ENCODE measurements around the gene INAVA.

INAVA gene

DNA sequence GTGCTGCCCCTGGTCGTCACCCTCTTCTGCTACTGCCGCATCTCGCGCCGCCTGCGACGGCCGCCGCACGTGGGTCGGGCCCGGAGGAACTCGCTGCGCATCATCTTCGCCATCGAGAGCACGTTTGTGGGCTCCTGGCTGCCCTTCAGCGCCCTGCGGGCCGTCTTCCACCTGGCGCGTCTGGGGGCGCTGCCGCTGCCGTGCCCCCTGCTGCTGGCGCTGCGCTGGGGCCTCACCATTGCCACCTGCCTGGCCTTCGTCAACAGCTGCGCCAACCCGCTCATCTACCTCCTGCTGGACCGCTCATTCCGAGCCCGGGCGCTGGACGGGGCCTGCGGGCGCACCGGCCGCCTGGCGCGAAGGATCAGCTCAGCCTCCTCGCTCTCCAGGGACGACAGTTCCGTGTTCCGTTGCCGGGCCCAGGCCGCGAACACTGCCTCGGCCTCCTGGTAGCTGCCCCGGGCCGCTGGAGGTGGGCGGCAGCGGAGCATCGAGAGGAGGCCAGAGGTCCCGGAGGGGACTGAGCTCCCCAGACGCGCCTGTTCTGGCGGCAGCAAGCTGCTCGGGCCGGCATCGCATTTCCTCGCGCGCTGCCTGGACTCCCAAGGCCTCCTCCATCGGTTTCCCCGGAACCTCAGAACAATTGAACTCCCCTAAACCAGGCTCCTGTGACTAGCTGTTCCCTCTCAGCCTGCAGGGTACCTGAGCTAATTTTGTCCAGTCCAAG is 20.9 kb upstream of the INAVA start:
- H3K4me3 ChIP-seq (ENCODE audit: low read length), result no peak overlapping the region
- no peak overlapping the region for H3K4me2 ChIP-seq (ENCODE audit: low read length)
- no peaks in the 10 kb centered on the region; the same call in 1 of the 2 replicates for H4K20me1 ChIP-seq (ENCODE audit: insufficient read depth, low read length)
- H3K9me3 ChIP-seq (ENCODE audit: insufficient read depth, low read length), result no peaks in the 10 kb centered on the region
- H3K4me1 ChIP-seq (ENCODE audit: low read length), result peaks cover 45% of the 10 kb centered on the region
- no peak overlapping the region for H3K9ac ChIP-seq (ENCODE audit: low read length)
- no peaks in the 10 kb centered on the region for H3K36me3 ChIP-seq (replicated peaks; ENCODE audit: low read depth, low read length)
- no peaks in the 10 kb centered on the region for H3K79me2 ChIP-seq (ENCODE audit: low read length)
- peaks cover 67% of the 10 kb centered on the region for H3K27me3 ChIP-seq (ENCODE audit: low read depth, low read length)
- TF ChIP-seq, protein P1, sequence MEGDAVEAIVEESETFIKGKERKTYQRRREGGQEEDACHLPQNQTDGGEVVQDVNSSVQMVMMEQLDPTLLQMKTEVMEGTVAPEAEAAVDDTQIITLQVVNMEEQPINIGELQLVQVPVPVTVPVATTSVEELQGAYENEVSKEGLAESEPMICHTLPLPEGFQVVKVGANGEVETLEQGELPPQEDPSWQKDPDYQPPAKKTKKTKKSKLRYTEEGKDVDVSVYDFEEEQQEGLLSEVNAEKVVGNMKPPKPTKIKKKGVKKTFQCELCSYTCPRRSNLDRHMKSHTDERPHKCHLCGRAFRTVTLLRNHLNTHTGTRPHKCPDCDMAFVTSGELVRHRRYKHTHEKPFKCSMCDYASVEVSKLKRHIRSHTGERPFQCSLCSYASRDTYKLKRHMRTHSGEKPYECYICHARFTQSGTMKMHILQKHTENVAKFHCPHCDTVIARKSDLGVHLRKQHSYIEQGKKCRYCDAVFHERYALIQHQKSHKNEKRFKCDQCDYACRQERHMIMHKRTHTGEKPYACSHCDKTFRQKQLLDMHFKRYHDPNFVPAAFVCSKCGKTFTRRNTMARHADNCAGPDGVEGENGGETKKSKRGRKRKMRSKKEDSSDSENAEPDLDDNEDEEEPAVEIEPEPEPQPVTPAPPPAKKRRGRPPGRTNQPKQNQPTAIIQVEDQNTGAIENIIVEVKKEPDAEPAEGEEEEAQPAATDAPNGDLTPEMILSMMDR (IDR thresholded peaks at IDR 0.05; ENCODE audit: low read depth, low read length), result no peak
- no peak for TF ChIP-seq EZH2phosphoT487 (IDR thresholded peaks at IDR 0.05; ENCODE audit: low read depth)
- H3K27ac ChIP-seq (ENCODE audit: low read length), result no peak overlapping the region
- H2AFZ ChIP-seq (ENCODE audit: low read depth, low read length), result no peak overlapping the region

DNA sequence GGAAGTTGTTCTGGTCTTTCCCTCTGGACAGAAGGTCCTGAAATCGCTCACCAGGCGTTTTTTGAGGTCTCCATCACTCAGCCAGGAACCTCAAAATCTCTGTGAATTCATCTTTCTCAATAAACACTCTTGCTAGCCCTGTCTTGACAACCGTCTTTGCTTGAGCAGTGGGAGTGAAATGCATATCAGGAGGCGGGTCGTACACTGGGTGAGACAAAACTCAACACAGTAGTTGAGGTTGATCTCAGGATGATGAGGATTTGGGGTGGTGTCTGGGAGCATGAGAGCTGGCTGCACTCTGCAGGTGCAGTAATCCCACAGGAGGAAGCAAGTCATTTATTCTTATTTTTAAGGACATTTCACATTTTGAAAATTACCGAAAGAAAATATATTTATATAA is 20.0 kb upstream of the INAVA start:
- no peak overlapping the region for H3K27ac ChIP-seq (ENCODE audit: low read length)
- no peak for TF ChIP-seq EZH2phosphoT487 (IDR thresholded peaks at IDR 0.05; ENCODE audit: low read depth)
- TF ChIP-seq, protein P1 (IDR thresholded peaks at IDR 0.05; ENCODE audit: low read depth, low read length), result no peak
- H3K4me1 ChIP-seq (ENCODE audit: low read length), result peaks cover 36% of the 10 kb centered on the region
- H3K4me2 ChIP-seq (ENCODE audit: low read length), result no peak overlapping the region
- H2AFZ ChIP-seq (ENCODE audit: low read depth, low read length), result no peak overlapping the region
- H3K79me2 ChIP-seq (ENCODE audit: low read length), result no peaks in the 10 kb centered on the region
- no peaks in the 10 kb centered on the region for H3K36me3 ChIP-seq (replicated peaks; ENCODE audit: low read depth, low read length)
- H4K20me1 ChIP-seq (ENCODE audit: insufficient read depth, low read length), result no peaks in the 10 kb centered on the region; the same call in 1 of the 2 replicates
- H3K9me3 ChIP-seq (ENCODE audit: insufficient read depth, low read length), result no peaks in the 10 kb centered on the region
- no peak overlapping the region for H3K4me3 ChIP-seq (ENCODE audit: low read length)
- H3K9ac ChIP-seq (ENCODE audit: low read length), result no peak overlapping the region
- H3K27me3 ChIP-seq (ENCODE audit: low read depth, low read length), result peaks cover 71% of the 10 kb centered on the region

DNA sequence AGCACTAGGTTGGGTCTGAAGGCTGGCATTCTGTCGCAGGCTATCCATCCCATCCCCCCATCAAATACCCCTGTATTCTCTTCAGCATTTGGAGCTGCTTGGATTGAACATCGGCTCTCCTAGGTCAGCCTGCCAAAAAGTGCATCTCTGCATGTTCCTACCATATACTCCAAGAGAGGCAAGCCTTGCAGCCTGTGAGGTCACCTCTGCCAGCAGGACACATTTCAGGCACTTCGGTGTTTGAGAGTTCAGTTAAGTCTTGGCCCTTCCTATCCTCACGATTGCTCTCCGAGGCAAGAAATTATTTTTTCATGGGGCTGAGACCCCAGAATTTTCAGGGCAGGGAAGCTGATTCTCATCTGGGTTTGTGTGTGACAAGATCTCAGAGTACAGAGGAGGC is 19.3 kb upstream of the INAVA start:
- H3K4me1 ChIP-seq (ENCODE audit: low read length), result peaks cover 35% of the 10 kb centered on the region
- H3K4me2 ChIP-seq (ENCODE audit: low read length), result no peak overlapping the region
- H3K27me3 ChIP-seq (ENCODE audit: low read depth, low read length), result peaks cover 74% of the 10 kb centered on the region
- no peaks in the 10 kb centered on the region for H3K79me2 ChIP-seq (ENCODE audit: low read length)
- no peak overlapping the region for H3K4me3 ChIP-seq (ENCODE audit: low read length)
- no peak overlapping the region for H3K27ac ChIP-seq (ENCODE audit: low read length)
- H3K9ac ChIP-seq (ENCODE audit: low read length), result no peak overlapping the region
- TF ChIP-seq, protein P1 (IDR thresholded peaks at IDR 0.05; ENCODE audit: low read depth, low read length), result no peak
- no peak for TF ChIP-seq EZH2phosphoT487 (IDR thresholded peaks at IDR 0.05; ENCODE audit: low read depth)
- no peak overlapping the region for H2AFZ ChIP-seq (ENCODE audit: low read depth, low read length)
- H4K20me1 ChIP-seq (ENCODE audit: insufficient read depth, low read length), result no peaks in the 10 kb centered on the region; the same call in 1 of the 2 replicates
- no peaks in the 10 kb centered on the region for H3K36me3 ChIP-seq (replicated peaks; ENCODE audit: low read depth, low read length)
- H3K9me3 ChIP-seq (ENCODE audit: insufficient read depth, low read length), result no peaks in the 10 kb centered on the region

DNA sequence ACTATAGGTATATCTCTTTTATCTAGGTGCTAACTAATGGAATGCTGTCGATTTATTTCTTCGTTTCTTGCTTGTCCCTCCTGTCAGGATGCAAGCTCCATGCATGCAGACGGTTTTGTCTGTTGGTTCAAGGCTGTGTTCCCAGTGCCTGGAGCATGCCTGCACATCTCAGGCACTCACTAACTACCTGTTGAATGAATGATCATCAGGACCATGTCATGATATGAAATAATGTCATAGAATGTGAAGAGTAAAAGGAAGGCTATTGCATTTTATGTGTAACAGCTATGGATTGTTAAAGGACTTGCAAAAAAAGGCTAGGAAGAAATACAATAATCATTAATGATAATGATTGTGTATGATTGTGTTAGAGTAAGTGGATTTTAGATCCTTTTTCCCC is 17.7 kb upstream of the INAVA start:
- Histone ChIP-seq H3K36me3 (replicated peaks; ENCODE audit: low read depth, low read length) (no peaks in the 10 kb centered on the region), H2AFZ (ENCODE audit: low read depth, low read length) (no peak overlapping the region), H3K4me2 (ENCODE audit: low read length) (no peak overlapping the region), H4K20me1 (ENCODE audit: insufficient read depth, low read length) (no peaks in the 10 kb centered on the region; the same call in 1 of the 2 replicates), H3K27ac (ENCODE audit: low read length) (no peak overlapping the region), H3K79me2 (ENCODE audit: low read length) (no peaks in the 10 kb centered on the region), H3K4me3 (ENCODE audit: low read length) (no peak overlapping the region), H3K9ac (ENCODE audit: low read length) (no peak overlapping the region), H3K4me1 (ENCODE audit: low read length) (peaks cover 36% of the 10 kb centered on the region), H3K9me3 (ENCODE audit: insufficient read depth, low read length) (no peaks in the 10 kb centered on the region), H3K27me3 (ENCODE audit: low read depth, low read length) (peaks cover 72% of the 10 kb centered on the region)
- no peak for TF ChIP-seq EZH2phosphoT487 (IDR thresholded peaks at IDR 0.05; ENCODE audit: low read depth)
- TF ChIP-seq, protein P1 (IDR thresholded peaks at IDR 0.05; ENCODE audit: low read depth, low read length), result no peak
